ENCODE data around the gene DCAF8. TPM values are rescaled to one million over a fixed set of nuclear protein-coding genes. Genes with fewer than 3 reads are reported as not detected.
"Not testable (repeated sequence)": the region's sequence is repeated elsewhere in the genome, so short reads cannot be mapped to it uniquely, and the experiment has no call there.

The DCAF8 gene
- total RNA-seq, 1 experiment from 2014 or later, result 98.1 TPM

DNA sequence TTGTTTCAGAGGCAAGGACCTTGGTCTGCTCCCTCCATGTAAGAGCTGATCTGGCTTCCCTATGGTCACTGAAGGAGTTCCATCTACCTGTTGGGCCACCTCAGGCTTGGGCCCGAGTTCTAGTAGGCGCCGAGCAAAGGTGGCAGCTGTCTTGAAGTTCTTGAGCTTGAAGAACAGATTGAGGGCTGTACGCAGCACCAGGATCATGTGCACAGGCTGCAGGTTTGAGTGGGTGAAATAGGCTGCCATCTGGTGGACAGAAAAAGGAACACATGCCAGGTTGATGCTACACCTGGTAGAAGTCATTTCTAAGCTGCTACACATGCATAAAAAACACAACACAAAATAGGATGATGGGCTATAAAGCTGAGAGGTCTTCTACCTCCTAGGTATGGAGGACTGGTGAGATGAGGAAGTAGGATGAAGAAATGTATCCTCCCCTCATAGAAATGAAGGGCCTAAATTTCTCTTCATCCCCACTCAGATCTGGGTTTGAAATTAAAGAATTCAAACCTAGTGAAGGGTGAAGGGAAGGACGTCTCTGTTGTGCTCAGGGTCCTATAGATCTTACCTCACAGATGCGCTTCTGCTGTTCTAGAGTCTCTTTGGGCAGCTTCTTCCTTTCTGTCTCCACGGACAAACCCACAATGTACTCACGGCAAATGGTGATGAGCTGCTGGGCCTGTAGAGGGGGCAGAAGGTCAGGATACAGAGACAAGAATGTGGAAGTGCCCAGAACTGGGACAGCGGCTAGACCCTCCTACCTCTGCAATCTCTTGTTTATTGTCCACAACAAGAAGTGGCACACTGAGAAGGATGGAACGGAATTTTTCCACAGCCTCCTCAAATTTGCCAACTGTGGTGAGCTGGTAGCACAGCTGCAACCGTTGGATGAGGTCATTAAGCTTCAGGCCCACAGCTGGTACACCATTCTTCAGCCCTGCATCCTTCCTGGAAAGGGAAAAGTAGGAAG is 29.2 kb upstream of the DCAF8 start (continued):
- no peak for TF ChIP-seq ATF3 (IDR thresholded peaks at IDR 0.05)
- TF ChIP-seq ZFX (IDR thresholded peaks at IDR 0.05), result no peak
- TF ChIP-seq SRF (IDR thresholded peaks at IDR 0.05; ENCODE audit: low read depth), result 0 out of 2 replicates have a peak, but pooled peaks have one; percentile 14
- no peak for TF ChIP-seq ZBTB33 (IDR thresholded peaks at IDR 0.05; ENCODE audit: extremely low read depth, insufficient replicate concordance, low read length)
- no peak for TF ChIP-seq EZH2phosphoT487 (IDR thresholded peaks at IDR 0.05; ENCODE audit: borderline replicate concordance)
- no peak for TF ChIP-seq FOSL1 (IDR thresholded peaks at IDR 0.05; ENCODE audit: low read depth)

DNA sequence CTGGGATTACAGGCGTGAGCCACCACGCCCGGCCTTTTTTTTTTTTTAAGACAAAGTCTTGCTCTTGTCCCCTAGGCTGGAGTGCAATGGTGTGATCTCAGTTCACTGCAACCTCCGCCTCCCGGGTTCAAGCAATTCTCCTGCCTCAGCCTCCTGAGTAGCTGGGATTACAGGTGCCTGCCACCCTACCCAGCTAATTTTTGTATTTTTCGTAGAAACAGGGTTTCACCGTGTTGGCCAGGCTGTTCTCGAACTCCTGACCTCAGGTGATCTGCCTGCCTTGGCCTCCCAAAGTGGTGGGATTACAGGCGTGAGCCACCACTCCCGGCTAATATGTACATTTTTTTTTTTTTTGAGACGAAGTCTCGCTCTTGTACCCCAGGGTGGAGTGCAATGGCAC is 25.4 kb upstream of the DCAF8 start:
- ATAC-seq; DNase-seq (ENCODE audit: low read depth, low spot score); POLR2A ChIA-PET; H3K4me3 ChIP-seq (replicated peaks in 1 of 2; ENCODE audit: low read depth in 1 of 2, low read length in 2 of 2); H3K27ac ChIP-seq (ENCODE audit: low read depth, low read length); H3K4me2 ChIP-seq (ENCODE audit: low read length); intact Hi-C loops (cut with micrococcal nuclease); H3K9ac ChIP-seq (ENCODE audit: low read length); H2AFZ ChIP-seq (ENCODE audit: low read depth, low read length, poor library complexity, severe bottlenecking); H3K9me3 ChIP-seq (ENCODE audit: control insufficient read depth in 1 of 2, insufficient read depth in 1 of 2, low read depth in 1 of 2, low read length in 2 of 2); H3K27me3 ChIP-seq (ENCODE audit: insufficient read depth, low read length); H3K9me2 ChIP-seq (ENCODE audit: insufficient read depth); BruUV-seq (replicated peaks); RAD21 ChIA-PET (ENCODE audit: low non-redundant PET in 1 of 2, low total read pairs in 2 of 2, uncharacterized antibody in 2 of 2, unreplicated experiment in 2 of 2); H4K20me1 ChIP-seq (ENCODE audit: insufficient read depth): not testable (repeated sequence)
- Histone ChIP-seq H3K4me1 (ENCODE audit: control insufficient read depth in 1 of 2, insufficient read depth in 2 of 2, low read length in 2 of 2) (peaks cover 6 to 13% of the 10 kb centered on the region in 2 experiments; a peak in 3 of 4 replicates), H3K36me3 (ENCODE audit: control insufficient read depth in 1 of 2, insufficient read depth in 2 of 2, low read length in 2 of 2) (peaks cover 30 to 34% of the 10 kb centered on the region in 2 experiments), H3K79me2 (ENCODE audit: insufficient read depth, low read length) (peaks cover 15% of the 10 kb centered on the region)
- CTCF ChIA-PET, result interaction anchor here (0.8 to 2.8 kb wide), 3 partner anchors 36 to 202 kb away, joined by 3 to 17 read pairs (median 5); no protein-coding TSS in a partner anchor
